ENCODE measurements around the gene RTTN. TPM values are rescaled to one million over a fixed set of nuclear protein-coding genes. Genes with fewer than 3 reads are reported as not detected.

The RTTN gene
- polyA plus RNA-seq, 3 donors: 0.22 to 2.7 (median 0.25) TPM

- Mint-ChIP-seq H3K27me3 (ENCODE audit: low read depth in 3 of 3) (no peaks in the 10 kb centered on the region), H3K9me3 (no peaks in the 10 kb centered on the region), H3K4me3 (no peak overlapping the region), H3K27ac (no peak overlapping the region), H3K36me3 (peaks cover 38 to 39% of the 10 kb centered on the region in 2 donors), H3K4me1 (peaks cover 21% of the 10 kb centered on the region)
- 88% methylated on average over 1 of the region's 1 CpG for WGBS (ENCODE audit: insufficient coverage)
- Histone ChIP-seq H3K4me1 (ENCODE audit: control insufficient read depth in 1 of 2, insufficient read depth in 2 of 2, low read length in 2 of 2) (peaks cover 22 to 26% of the 10 kb centered on the region in 2 donors), H3K9me3 (replicated peaks in 1 of 2; ENCODE audit: control insufficient read depth in 1 of 2, insufficient read depth in 1 of 2, low read length in 2 of 2) (no peaks in the 10 kb centered on the region), H4K20me1 (ENCODE audit: insufficient read depth, low read length) (no peaks in the 10 kb centered on the region), H3K27me3 (ENCODE audit: control insufficient read depth in 2 of 2, insufficient read depth in 2 of 2, low read length in 2 of 2) (no peaks in the 10 kb centered on the region), H3K36me3 (replicated peaks in 1 of 2; ENCODE audit: control insufficient read depth in 1 of 2, insufficient read depth in 2 of 2, low read length in 2 of 2) (peaks cover 2 to 29% of the 10 kb centered on the region in 2 donors), H3K4me3 (replicated peaks in 1 of 3; ENCODE audit: low read depth in 2 of 3, low read length in 3 of 3) (no peak overlapping the region), H3K4me2 (replicated peaks; ENCODE audit: extremely low read depth, low read length, poor library complexity, severe bottlenecking) (no peak overlapping the region), H2AFZ (ENCODE audit: insufficient read depth, low read depth, low read length, poor library complexity, severe bottlenecking) (no peak overlapping the region), H3K9ac (ENCODE audit: insufficient read depth, low read length, poor library complexity, severe bottlenecking) (no peak overlapping the region), H3K27ac (ENCODE audit: low read depth in 1 of 2, low read length in 2 of 2) (no peak overlapping the region), H3K79me2 (ENCODE audit: insufficient read depth, low read length) (no peaks in the 10 kb centered on the region)
- intact Hi-C loops (cut with micrococcal nuclease): no loop called here
- DNase-seq: no peak
- TF ChIP-seq CTCF (IDR thresholded peaks at IDR 0.05): no peak
These were observed 184.0 kb downstream of the RTTN start for GRCh38 chr18:70021498-70021897.

- H3K4me3 Mint-ChIP-seq: no peak overlapping the region
- Histone ChIP-seq H3K27me3 (ENCODE audit: control insufficient read depth in 2 of 2, insufficient read depth in 2 of 2, low read length in 2 of 2) (no peaks in the 10 kb centered on the region), H3K9me3 (replicated peaks in 1 of 2; ENCODE audit: control insufficient read depth in 1 of 2, insufficient read depth in 1 of 2, low read length in 2 of 2) (no peaks in the 10 kb centered on the region), H3K4me1 (ENCODE audit: control insufficient read depth in 1 of 2, insufficient read depth in 2 of 2, low read length in 2 of 2) (peaks cover 22 to 26% of the 10 kb centered on the region in 2 donors), H3K4me2 (replicated peaks; ENCODE audit: extremely low read depth, low read length, poor library complexity, severe bottlenecking) (no peak overlapping the region), H3K4me3 (replicated peaks in 1 of 3; ENCODE audit: low read depth in 2 of 3, low read length in 3 of 3) (no peak overlapping the region), H3K79me2 (ENCODE audit: insufficient read depth, low read length) (no peaks in the 10 kb centered on the region), H3K36me3 (replicated peaks in 1 of 2; ENCODE audit: control insufficient read depth in 1 of 2, insufficient read depth in 2 of 2, low read length in 2 of 2) (peaks cover 2 to 26% of the 10 kb centered on the region in 2 donors), H3K27ac (ENCODE audit: low read depth in 1 of 2, low read length in 2 of 2) (no peak overlapping the region), H2AFZ (ENCODE audit: insufficient read depth, low read depth, low read length, poor library complexity, severe bottlenecking) (no peak overlapping the region), H3K9ac (ENCODE audit: insufficient read depth, low read length, poor library complexity, severe bottlenecking) (no peak overlapping the region), H4K20me1 (ENCODE audit: insufficient read depth, low read length) (no peaks in the 10 kb centered on the region)
- H3K27ac Mint-ChIP-seq: no peak overlapping the region
- H3K9me3 Mint-ChIP-seq: no peaks in the 10 kb centered on the region
- H3K4me1 Mint-ChIP-seq: peaks cover 21% of the 10 kb centered on the region
- no peaks in the 10 kb centered on the region for H3K27me3 Mint-ChIP-seq (ENCODE audit: low read depth in 3 of 3)
- peaks cover 34 to 38% of the 10 kb centered on the region in 2 donors for H3K36me3 Mint-ChIP-seq
- DNase-seq: no peak
- intact Hi-C loops (cut with micrococcal nuclease): no loop called here
- WGBS (ENCODE audit: insufficient coverage): no CpG with 5 or more reads among the region's 1 CpG
- TF ChIP-seq CTCF (IDR thresholded peaks at IDR 0.05): no peak
These were observed 184.4 kb downstream of the RTTN start for GRCh38 chr18:70021043-70021442.

All from CD14-positive monocyte (primary cell).